Measurements from ENCODE around the gene CCDC70.

The CCDC70 gene

DNA sequence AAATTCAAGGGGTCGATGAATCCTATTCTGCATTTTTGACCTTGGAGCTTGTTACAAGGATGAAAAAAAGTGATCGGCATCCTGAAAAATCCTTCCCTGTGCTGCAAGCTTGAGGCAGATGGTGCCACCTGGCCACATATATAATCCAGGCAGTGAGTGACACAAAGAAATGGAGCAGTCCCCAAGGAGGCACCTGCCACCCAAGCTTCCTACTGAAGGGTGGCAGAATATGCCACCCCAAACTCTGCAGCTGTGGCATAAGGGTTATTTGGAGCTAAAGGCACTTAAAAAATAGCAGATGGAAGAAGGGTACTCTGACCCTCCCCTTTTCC, 32.2 kb upstream of the CCDC70 start:
- DNase-seq (ENCODE audit: low read depth), result no peak

- no peak for DNase-seq (ENCODE audit: low read depth)
Measured at GRCh38 chr13:51831519-51831918, 30.2 kb upstream of the CCDC70 start.

GRCh38 chr13:51832471-51833152, 29.2 kb upstream of the CCDC70 start:
- peak; percentile 36 for DNase-seq (ENCODE audit: low read depth)

DNA sequence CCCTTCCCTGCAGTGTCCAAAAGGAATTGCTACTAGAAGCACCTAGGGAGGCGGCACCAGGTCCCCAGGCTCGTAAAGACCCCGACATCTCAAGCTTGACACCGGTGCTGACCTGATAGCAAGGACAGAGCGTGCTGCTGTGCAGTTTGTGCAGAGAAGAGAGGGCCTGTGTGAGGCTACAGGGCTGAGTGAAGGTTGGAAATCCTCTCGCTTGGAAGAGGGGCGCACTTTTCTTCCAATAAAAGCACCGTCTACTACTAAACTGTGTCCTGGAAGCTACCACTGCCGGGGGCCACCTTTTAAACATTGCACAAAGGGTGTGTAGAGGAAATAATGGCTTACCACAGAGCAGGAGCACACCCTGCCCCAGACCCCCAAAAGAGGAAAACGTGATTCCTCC, 27.8 kb upstream of the CCDC70 start:
- no peak for DNase-seq (ENCODE audit: low read depth)

GRCh38 chr13:51834581-51835171, 27.1 kb upstream of the CCDC70 start:
- no peak for DNase-seq (ENCODE audit: low read depth)

- DNase-seq (ENCODE audit: low read depth), result no peak
Measured at GRCh38 chr13:51837016-51837415, 24.8 kb upstream of the CCDC70 start.

DNA sequence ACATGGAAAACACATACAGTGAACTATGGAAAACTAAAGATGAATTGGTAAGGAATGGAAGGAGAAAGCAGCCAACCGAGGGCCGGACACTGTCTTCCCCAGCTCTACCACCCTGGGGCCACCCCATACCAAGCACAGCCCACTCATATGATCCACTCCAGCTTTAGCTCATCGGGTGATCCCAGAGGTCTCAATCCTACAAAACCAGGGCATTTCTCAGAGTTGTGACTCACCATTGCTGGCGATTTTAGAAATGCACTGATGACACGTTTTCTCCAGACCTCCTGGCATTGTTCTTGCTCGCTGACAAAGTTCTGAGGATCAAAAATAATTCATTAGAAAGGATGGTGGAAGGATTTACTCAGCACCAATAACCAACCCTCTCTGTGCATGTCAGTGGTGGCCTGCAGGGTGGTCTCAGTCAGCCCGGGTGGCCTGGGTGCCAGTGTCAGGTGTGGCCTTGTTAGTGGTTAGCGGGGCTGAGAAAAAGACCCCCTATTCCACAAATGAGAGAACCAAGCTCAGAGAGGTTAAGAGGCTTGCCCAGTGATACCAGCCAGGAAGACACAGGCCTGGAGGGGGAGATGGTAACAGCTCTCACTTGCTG, 23.4 kb upstream of the CCDC70 start:
- no peak for DNase-seq (ENCODE audit: low read depth)

DNA sequence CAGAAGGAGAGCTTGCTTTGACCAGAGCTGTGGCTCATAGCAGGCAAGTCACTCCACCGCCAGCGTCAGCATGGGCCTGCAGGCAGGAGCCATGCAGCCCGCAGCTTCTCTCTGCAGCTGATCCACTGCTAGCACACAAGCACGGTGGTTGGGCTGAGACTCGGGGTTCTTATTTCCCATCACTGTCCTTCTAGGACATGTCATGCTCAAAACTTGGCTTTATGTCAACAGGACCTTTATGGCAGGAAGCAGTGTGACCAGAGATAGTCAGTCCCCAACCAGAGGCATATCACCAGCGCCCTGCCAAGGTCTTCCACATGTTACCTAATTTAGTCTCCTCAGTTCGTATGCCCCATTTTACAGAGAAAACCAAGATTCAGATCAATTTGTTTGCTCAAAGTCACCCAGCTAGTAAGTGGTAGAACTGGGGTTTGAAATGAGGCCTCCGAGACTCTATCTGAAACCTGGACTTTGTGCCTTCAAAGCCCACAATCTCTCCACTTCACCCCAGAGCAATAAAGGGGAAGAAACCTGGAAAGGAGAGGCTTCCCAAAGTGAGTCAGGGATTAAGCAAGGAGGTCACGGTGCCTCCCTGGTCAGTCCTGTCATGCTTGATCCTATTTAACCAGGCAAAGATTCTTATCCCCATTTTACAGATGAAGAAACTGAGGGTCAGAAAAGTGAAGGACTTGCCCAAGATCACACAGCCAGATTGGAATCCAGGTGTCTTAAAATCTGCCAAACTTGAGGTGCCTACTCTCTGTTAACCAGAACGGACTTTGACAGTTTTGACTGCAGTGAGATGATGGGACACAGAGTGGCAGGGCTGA, 21.8 kb upstream of the CCDC70 start:
- no peak for DNase-seq (ENCODE audit: low read depth)

DNA sequence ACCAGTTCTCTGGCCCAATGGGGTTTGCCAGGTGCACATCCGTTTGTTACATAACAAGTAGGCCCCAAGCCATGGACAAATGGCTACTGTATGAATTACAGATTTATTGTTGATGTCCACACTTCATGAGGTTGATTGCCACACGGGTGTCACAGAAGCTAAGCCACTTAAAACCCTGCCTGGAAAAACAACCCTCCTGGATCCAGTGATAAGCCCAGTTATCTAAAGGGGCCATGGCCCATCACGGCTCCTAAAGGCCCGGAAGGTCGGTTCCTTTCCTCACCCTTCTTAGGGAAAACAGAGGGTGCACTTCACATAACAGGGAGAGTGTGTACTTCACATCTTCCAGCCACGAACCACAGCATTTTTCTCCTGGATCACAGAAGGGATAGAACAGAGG, 20.9 kb upstream of the CCDC70 start:
- no peak for DNase-seq (ENCODE audit: low read depth)

DNA sequence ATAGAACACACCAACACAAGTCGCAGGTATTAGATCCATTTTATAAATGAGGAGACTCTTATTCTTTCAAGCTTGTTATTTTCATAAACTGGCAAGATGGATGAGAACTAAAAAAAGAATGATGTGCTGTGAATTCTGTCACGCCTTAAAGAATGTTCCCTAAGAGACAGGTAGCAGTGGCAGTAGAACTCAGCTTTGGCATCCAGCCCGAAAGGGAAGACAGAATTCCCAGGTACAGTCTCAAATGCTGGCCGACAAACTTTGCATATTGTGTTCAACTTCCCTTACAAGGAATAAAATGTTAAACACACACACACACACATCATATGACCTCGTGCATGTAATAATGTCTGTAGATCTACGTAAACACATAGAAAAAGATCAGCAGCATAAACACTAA, 20.0 kb upstream of the CCDC70 start:
- DNase-seq (ENCODE audit: low read depth), result no peak

GRCh38 chr13:51843529-51843928, 18.2 kb upstream of the CCDC70 start:
- no peak for DNase-seq (ENCODE audit: low read depth)

GRCh38 chr13:51844862-51845573, 16.8 kb upstream of the CCDC70 start, which contains the start of gene TMEM272:
Gene TMEM272 (minus strand): TSS chr13:51845177. CDS start chr13:51838530, 6,647 bp downstream.
- DNase-seq (ENCODE audit: low read depth), result no peak

GRCh38 chr13:51845574-51846318, 16.0 kb upstream of the CCDC70 start:
- no peak for DNase-seq (ENCODE audit: low read depth)

GRCh38 chr13:51846756-51847155, 15.0 kb upstream of the CCDC70 start:
- DNase-seq (ENCODE audit: low read depth), result no peak

- no peak for DNase-seq (ENCODE audit: low read depth)
Measured at GRCh38 chr13:51848674-51849073, 13.1 kb upstream of the CCDC70 start.

DNA sequence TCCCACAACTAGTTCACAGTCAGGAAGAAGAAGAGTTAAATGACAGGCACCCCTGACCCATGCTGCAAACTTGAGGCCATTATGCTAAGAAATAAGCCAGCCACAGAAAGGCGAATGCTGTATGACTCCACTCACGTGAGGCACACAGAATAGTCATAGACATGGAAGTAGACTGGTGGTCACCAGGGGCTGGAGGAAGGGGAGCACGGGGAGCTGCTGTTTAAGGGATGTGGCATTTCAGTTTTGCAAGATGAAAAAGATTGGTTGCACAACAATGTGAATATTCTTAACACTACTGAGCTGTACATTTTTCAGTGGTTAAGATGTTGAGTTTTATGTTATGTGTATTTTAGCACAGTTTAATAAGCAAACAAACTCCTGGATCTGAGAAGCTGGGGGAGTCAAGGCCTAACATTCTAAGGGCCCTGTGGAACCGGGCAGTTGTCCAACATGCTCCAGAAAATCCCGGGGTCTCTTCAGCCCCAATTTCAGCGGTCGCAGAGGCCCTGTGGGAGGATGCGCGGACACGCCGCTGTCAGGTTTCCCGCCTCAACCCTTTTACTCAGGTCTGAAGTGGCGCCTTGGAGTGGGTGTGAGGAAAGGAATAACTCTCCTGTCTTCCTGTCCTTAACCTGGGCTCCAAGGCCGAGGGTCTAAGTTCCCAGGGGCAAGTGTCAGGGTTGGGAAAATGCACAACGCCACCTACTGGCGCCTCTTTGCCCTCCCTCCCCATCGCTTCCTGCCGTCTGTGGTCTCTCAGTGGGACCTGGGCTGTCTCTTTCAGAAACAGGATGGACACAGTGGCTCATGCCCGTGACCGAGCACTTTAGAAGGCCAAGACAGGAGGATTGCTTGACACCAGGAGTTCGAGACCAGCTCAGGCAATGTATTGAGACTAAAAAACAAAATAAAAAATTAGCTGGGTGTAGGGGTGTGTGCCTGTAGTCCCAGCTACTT, 12.3 kb upstream of the CCDC70 start:
- no peak for DNase-seq (ENCODE audit: low read depth)

DNA sequence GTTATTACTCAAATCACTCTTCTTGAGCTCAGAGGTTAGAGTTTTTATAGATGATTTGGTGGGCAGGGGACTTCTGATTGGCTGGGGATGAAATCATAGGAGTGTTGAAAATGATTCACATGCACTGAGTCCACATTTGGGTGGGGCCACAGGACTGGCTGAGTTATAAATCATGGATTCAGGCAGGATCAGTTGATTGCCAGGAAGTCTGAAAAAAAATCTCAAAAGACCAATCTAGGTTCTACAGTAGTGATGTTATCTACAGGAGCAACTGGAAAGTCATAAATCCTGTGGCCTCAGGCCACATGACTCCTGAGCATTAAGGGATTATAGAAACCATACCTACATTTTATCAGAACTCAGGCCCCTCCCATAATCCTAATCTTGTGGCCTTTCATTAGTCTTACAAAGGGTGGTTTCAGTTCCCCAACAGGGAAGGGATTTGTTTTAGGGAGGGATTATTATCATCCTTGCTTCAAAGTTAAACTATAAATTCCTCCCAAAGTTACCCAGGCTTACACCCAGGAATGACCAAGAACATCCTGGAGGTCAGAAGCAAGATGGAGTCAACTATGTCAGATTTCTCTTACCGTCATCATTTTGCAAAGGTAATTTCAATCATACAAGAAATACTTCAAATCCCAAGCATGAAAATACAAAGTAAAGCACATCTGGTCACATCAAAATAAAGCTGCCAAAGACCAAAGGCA, 5.6 kb upstream of the CCDC70 start:
- DNase-seq (ENCODE audit: low read depth), result no peak

- no peak for DNase-seq (ENCODE audit: low read depth)
Measured at GRCh38 chr13:51856998-51857397, 4.8 kb upstream of the CCDC70 start.

GRCh38 chr13:51858433-51859247, 3.1 kb upstream of the CCDC70 start:
- DNase-seq (ENCODE audit: low read depth), result no peak
